Measurements from ENCODE around the gene NLGN3. TPM values are rescaled to one million over a fixed set of nuclear protein-coding genes. Genes with fewer than 3 reads are reported as not detected.

Gene NLGN3
- total RNA-seq, 1 experiment from 2014 or later = 0.28 TPM

DNA sequence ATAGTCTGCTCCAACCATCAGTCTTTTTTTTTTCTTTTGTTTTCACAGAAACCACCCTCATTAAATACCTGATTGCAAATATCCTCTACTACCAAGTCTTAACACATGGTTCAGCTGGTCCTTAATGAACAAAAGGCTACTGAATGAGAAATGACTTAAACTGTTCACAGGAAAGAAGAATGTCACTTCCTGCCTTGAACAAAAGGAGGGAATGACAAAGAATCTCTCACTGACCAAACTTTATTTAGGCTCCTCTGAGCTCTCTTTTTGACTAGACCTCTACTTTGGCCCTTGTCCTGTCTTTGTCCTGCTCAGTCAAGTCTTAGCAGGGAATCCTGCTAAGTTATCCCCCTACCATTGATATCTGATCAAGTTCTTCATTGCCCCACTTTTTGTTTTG, 46.6 kb downstream of the NLGN3 start:
- intact Hi-C loops (cut with micrococcal nuclease; ENCODE audit: unreplicated experiment) = no loop called here
- no peak for TF ChIP-seq TCF7L2 (IDR thresholded peaks at IDR 0.05; ENCODE audit: low read depth, low read length)
- TF ChIP-seq, protein P1, sequence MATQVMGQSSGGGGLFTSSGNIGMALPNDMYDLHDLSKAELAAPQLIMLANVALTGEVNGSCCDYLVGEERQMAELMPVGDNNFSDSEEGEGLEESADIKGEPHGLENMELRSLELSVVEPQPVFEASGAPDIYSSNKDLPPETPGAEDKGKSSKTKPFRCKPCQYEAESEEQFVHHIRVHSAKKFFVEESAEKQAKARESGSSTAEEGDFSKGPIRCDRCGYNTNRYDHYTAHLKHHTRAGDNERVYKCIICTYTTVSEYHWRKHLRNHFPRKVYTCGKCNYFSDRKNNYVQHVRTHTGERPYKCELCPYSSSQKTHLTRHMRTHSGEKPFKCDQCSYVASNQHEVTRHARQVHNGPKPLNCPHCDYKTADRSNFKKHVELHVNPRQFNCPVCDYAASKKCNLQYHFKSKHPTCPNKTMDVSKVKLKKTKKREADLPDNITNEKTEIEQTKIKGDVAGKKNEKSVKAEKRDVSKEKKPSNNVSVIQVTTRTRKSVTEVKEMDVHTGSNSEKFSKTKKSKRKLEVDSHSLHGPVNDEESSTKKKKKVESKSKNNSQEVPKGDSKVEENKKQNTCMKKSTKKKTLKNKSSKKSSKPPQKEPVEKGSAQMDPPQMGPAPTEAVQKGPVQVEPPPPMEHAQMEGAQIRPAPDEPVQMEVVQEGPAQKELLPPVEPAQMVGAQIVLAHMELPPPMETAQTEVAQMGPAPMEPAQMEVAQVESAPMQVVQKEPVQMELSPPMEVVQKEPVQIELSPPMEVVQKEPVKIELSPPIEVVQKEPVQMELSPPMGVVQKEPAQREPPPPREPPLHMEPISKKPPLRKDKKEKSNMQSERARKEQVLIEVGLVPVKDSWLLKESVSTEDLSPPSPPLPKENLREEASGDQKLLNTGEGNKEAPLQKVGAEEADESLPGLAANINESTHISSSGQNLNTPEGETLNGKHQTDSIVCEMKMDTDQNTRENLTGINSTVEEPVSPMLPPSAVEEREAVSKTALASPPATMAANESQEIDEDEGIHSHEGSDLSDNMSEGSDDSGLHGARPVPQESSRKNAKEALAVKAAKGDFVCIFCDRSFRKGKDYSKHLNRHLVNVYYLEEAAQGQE (IDR thresholded peaks at IDR 0.05; ENCODE audit: insufficient read depth in 1 of 2, low read depth in 2 of 2, low read length in 1 of 2) = no peak
- TF ChIP-seq, protein P2, sequence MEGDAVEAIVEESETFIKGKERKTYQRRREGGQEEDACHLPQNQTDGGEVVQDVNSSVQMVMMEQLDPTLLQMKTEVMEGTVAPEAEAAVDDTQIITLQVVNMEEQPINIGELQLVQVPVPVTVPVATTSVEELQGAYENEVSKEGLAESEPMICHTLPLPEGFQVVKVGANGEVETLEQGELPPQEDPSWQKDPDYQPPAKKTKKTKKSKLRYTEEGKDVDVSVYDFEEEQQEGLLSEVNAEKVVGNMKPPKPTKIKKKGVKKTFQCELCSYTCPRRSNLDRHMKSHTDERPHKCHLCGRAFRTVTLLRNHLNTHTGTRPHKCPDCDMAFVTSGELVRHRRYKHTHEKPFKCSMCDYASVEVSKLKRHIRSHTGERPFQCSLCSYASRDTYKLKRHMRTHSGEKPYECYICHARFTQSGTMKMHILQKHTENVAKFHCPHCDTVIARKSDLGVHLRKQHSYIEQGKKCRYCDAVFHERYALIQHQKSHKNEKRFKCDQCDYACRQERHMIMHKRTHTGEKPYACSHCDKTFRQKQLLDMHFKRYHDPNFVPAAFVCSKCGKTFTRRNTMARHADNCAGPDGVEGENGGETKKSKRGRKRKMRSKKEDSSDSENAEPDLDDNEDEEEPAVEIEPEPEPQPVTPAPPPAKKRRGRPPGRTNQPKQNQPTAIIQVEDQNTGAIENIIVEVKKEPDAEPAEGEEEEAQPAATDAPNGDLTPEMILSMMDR (IDR thresholded peaks at IDR 0.05) = no peak
- TF ChIP-seq SIN3A (IDR thresholded peaks at IDR 0.05; ENCODE audit: borderline replicate concordance, insufficient read depth, low read depth, low read length) = no peak
- no peak for TF ChIP-seq POLR2AphosphoS5 (IDR thresholded peaks at IDR 0.05; ENCODE audit: low read depth, low read length)
- H3K4me3 ChIP-seq (ENCODE audit: low read depth in 2 of 2, low read length in 2 of 2) = no peak overlapping the region
- H3K27ac ChIP-seq (ENCODE audit: low read length) = no peak overlapping the region
- H3K9me3 ChIP-seq (ENCODE audit: control insufficient read depth, insufficient read depth, low read depth, low read length) = no peaks in the 10 kb centered on the region
- DNase-seq (ENCODE audit: low read depth, low spot score) (no peak), ATAC-seq (no peak)
- BruUV-seq (replicated peaks) = no TSS peak
- in situ Hi-C loops (cut with HindIII; ENCODE audit: low pct_unique_long_range_greater_than_20kb, low sequenced_read_pairs) = no loop called here
- no peaks in the 10 kb centered on the region for H3K4me1 ChIP-seq (ENCODE audit: control insufficient read depth, insufficient read depth, low read length)
- H3K36me3 ChIP-seq (ENCODE audit: control insufficient read depth, insufficient read depth, low read length) = no peaks in the 10 kb centered on the region
- CTCF ChIA-PET = no interaction called here
- no peaks in the 10 kb centered on the region for H3K27me3 ChIP-seq (ENCODE audit: control insufficient read depth, insufficient read depth, low read length)
- POLR2A ChIA-PET = interaction anchor here (0.7 kb wide), 1 partner anchor 28 kb away, joined by 4 read pairs; no protein-coding TSS in a partner anchor

DNA sequence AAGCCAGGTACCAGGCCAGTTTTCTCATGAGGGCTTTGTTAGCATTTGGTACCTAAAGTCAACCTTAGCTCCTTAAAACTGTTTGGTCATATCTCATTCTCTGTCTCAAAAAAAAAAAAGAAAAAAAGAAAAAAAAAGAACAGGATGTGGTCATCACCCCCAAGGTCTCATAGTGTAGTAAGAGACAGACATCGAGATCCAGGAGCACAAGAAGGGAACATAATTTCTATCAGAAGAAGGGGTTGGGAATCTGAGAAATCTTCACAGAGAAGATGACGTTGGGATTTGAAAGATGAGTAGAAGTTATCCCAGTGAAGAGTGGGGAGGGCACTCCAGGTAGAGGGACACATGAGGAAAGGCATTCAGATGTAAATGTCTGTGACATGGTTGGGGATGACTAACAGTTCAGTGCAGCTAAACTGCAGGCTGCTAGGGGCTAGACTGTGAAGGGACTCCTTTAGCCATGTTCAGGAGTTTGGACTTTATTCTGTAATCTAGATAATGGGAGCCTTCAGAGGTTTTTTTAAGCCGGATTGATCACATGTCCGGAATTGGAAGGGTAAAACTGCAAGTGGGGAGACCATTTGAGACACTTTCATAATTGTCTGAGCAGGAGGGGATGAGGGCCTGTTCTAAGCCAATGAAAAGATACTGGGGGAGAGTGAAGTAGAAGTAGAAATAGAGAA, 51.5 kb downstream of the NLGN3 start:
- ChIA-PET CTCF (no interaction called here), POLR2A (interaction anchor here (0.6 kb wide), 1 partner anchor 82 kb away, joined by 5 read pairs; no protein-coding TSS in a partner anchor)
- no peak for DNase-seq (ENCODE audit: low read depth, low spot score)
- Histone ChIP-seq H3K4me1 (ENCODE audit: control insufficient read depth, insufficient read depth, low read length) (no peaks in the 10 kb centered on the region), H3K4me3 (ENCODE audit: low read depth in 2 of 2, low read length in 2 of 2) (no peak overlapping the region), H3K27me3 (ENCODE audit: control insufficient read depth, insufficient read depth, low read length) (no peaks in the 10 kb centered on the region), H3K27ac (ENCODE audit: low read length) (no peak overlapping the region), H3K36me3 (ENCODE audit: control insufficient read depth, insufficient read depth, low read length) (no peaks in the 10 kb centered on the region), H3K9me3 (ENCODE audit: control insufficient read depth, insufficient read depth, low read depth, low read length) (no peaks in the 10 kb centered on the region)
- no TSS peak for BruUV-seq (replicated peaks)
- intact Hi-C loops (cut with micrococcal nuclease; ENCODE audit: unreplicated experiment) (no loop called here), in situ Hi-C loops (cut with HindIII; ENCODE audit: low pct_unique_long_range_greater_than_20kb, low sequenced_read_pairs) (no loop called here)
- no peak for ATAC-seq
- TF ChIP-seq TCF7L2 (IDR thresholded peaks at IDR 0.05; ENCODE audit: low read depth, low read length) (no peak), POLR2AphosphoS5 (IDR thresholded peaks at IDR 0.05; ENCODE audit: low read depth, low read length) (no peak), SIN3A (IDR thresholded peaks at IDR 0.05; ENCODE audit: borderline replicate concordance, insufficient read depth, low read depth, low read length) (no peak)
- TF ChIP-seq, protein P1 (IDR thresholded peaks at IDR 0.05; ENCODE audit: insufficient read depth in 1 of 2, low read depth in 2 of 2, low read length in 1 of 2) = no peak
- TF ChIP-seq, protein P2 (IDR thresholded peaks at IDR 0.05) = no peak

Data from Panc1 (cell line).